ENCODE measurements around the gene RND2. TPM values are rescaled to one million over a fixed set of nuclear protein-coding genes. Genes with fewer than 3 reads are reported as not detected.
"Not testable (repeated sequence)": the region's sequence is repeated elsewhere in the genome, so short reads cannot be mapped to it uniquely, and the experiment has no call there.

Gene RND2
- total RNA-seq, 3 donors from 2014 or later, result 0.16 to 2.0 (median 1.3) TPM

- Histone ChIP-seq H3K27me3 (no peaks in the 10 kb centered on the region), H3K27ac (peak overlapping the region; percentile 95 to 97), H3K4me1 (peaks cover 0 to 8% of the 10 kb centered on the region in 2 donors), H3K4me3 (peak overlapping the region; percentile 78 to 91 (median 80)), H3K9me3 (no peaks in the 10 kb centered on the region), H3K36me3 (no peaks in the 10 kb centered on the region)
- TF ChIP-seq CTCF (IDR thresholded peaks at IDR 0.05), result no peak
- no peak for TF ChIP-seq POLR2AphosphoS5 (IDR thresholded peaks at IDR 0.05)
- TF ChIP-seq POLR2A (IDR thresholded peaks at IDR 0.05), result no peak
- no peak for DNase-seq (ENCODE audit: low spot score in 2 of 2)
- intact Hi-C loops (cut with DNase I; ENCODE audit: low total_unique reads), result no loop called here
Measured at GRCh38 chr17:42999003-42999525, 26.0 kb upstream of the RND2 start.

GRCh38 chr17:43000894-43001293 lies 24.1 kb upstream of the RND2 start:
- DNase-seq (ENCODE audit: low spot score in 2 of 2); H3K27me3 ChIP-seq; H3K36me3 ChIP-seq; H3K4me1 ChIP-seq; H3K9me3 ChIP-seq; intact Hi-C loops (cut with DNase I; ENCODE audit: low total_unique reads); H3K4me3 ChIP-seq; H3K27ac ChIP-seq: not testable (repeated sequence)

DNA sequence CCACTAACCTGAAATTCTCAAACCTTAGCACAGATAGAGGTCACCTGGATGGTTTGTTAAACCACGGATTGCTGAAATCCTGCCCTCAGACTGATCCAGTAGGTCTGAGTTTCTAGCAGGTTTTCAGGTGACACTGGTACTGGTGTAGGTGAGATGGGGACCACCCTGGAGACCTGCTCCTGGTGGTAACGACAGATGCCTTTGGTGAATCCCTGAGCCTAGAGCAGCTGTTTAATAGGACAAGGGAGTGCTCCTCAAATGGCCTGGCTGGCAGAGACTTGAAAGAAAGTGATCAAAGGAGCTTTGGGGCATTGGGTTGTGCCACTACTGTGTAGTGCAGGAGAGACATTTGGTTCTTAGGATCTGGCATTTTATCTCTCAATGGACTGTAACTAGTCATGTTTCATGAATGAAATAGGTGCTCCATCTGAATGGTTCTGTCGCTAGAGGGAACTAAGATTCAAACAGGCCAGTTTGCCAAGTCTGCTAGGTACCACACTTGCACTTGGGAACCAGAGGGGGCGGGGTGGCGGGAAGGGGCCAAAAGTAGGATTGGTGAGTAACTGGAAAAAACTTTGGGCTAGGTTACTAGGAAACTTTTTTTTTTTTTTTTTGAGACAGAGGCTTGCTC lies 21.4 kb upstream of the RND2 start:
- no peak for DNase-seq (ENCODE audit: low spot score in 2 of 2)
- Histone ChIP-seq H3K27me3 (no peaks in the 10 kb centered on the region), H3K4me3 (no peak overlapping the region), H3K27ac (no peak overlapping the region), H3K4me1 (peaks cover 0 to 8% of the 10 kb centered on the region in 2 donors), H3K36me3 (no peaks in the 10 kb centered on the region), H3K9me3 (no peaks in the 10 kb centered on the region)
- TF ChIP-seq POLR2AphosphoS5 (IDR thresholded peaks at IDR 0.05), result no peak
- TF ChIP-seq POLR2A (IDR thresholded peaks at IDR 0.05), result no peak
- no peak for TF ChIP-seq CTCF (IDR thresholded peaks at IDR 0.05)
- intact Hi-C loops (cut with DNase I; ENCODE audit: low total_unique reads), result no loop called here

DNA sequence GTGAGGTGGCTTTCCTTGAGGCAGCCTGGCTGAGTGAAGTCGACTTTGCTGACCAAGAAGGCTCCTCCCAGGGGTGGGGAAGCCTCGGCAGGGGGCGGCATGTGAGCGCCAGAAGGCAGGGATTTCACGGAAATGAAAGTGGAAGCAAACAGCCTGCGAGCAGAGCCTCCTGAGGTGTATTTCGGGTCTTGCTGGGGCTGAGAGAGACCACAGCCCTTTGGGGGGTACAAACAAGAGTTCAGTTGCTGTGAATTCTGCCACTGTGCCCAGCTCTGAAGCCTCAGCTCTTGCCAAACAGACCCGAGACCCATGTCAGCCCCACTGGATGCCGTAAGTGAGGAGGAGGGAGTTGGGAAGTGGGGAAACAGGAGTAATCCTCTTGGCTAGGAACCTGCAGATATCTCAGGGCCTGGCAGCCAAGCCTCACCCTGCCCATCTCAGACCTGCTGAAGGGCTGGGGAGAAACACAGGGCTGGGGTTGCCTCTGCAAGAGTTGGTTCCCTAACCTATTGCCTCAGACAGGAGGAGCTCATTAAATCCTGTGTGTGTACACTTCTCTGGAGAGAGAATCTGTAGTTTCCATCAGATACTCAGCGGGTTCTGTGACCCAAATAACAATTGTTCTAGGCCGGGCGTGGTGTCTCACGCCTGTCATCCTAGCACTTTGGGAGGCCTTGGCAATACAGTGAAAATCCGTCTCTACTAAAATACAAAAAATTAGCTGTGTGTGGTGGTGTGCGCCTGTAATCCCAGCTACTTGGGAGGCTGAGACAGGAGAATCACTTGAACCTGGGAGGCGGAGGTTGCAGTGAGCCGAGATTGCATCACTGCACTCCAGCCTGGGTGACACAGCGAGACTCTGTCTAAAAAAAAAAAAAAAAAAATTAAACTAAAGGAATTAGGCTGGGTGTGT lies 18.1 kb upstream of the RND2 start, which contains the start of gene IFI35:
Gene IFI35, plus strand, starts transcription at position 146 of the 913 bp plus-strand sequence. Its CDS starts 164 bp downstream, at position 310.
- Histone ChIP-seq H3K27ac (peak within 1 kb of the TSS; percentile 96 to 98), H3K4me3 (peak within 1 kb of the TSS; percentile 55 to 89 (median 76)), H3K36me3 (no peaks in the 10 kb centered on the region), H3K4me1 (no peaks in the 10 kb centered on the region), H3K27me3 (no peaks in the 10 kb centered on the region), H3K9me3 (no peaks in the 10 kb centered on the region)
- DNase-seq (ENCODE audit: low spot score in 2 of 2), result peak; percentile 73 to 86
- intact Hi-C loops (cut with DNase I; ENCODE audit: low total_unique reads), result no loop called here
- TF ChIP-seq POLR2AphosphoS5 (IDR thresholded peaks at IDR 0.05) (peak; percentile 52 to 66 (median 53)), CTCF (IDR thresholded peaks at IDR 0.05) (peak in 1 of 3 donors; percentile 18), POLR2A (IDR thresholded peaks at IDR 0.05) (no peak)

- intact Hi-C loops (cut with DNase I; ENCODE audit: low total_unique reads), result loop anchor here (10.0 kb wide), 1 partner anchor 334 kb away; no protein-coding TSS in a partner anchor
- Histone ChIP-seq H3K4me3 (peak overlapping the region in 1 of 3 donors; percentile 37), H3K27ac (peak overlapping the region; percentile 56 to 72), H3K4me1 (no peaks in the 10 kb centered on the region), H3K27me3 (no peaks in the 10 kb centered on the region), H3K36me3 (peaks cover 5% of the 10 kb centered on the region), H3K9me3 (no peaks in the 10 kb centered on the region)
- TF ChIP-seq POLR2AphosphoS5 (IDR thresholded peaks at IDR 0.05) (no peak), POLR2A (IDR thresholded peaks at IDR 0.05) (no peak), CTCF (IDR thresholded peaks at IDR 0.05) (no peak)
- no peak for DNase-seq (ENCODE audit: low spot score in 2 of 2)
Measured at GRCh38 chr17:43010667-43011308, 14.2 kb upstream of the RND2 start.

All from breast epithelium (tissue), 4 donors.